RWPE2 (cell line): ENCODE results near the gene FER.

Experiments
- ATAC-seq: fragments of 200-7000 bp; cut with Tn5 transposase; 3 replicates; pipeline ENCODE4 v1.9.1; 2021; ENCODE audit warnings: low read depth
- DNase-seq: peaks from one replicate; pipeline ENCODE4 v3.0.0-alpha.2; 2020; ENCODE audit warnings: low spot score
- H3K27ac ChIP-seq: fragments of 450-650 bp; 2 replicates; pipeline ENCODE4 v1.5.1; 2017; ENCODE audit warnings: mild to moderate bottlenecking; ENCODE audit not compliant: poor library complexity, severe bottlenecking
- H3K27me3 ChIP-seq: fragments of 250-450 bp; sonication (Bioruptor Pico); 2 replicates; pipeline ENCODE4 v1.5.1; 2021; ENCODE audit warnings: mild to moderate bottlenecking, moderate library complexity; ENCODE audit not compliant: insufficient read depth, poor library complexity, severe bottlenecking
- H3K36me3 ChIP-seq: fragments of 250-450 bp; sonication (Bioruptor Pico); 2 replicates; pipeline ENCODE4 v1.5.1; 2020; ENCODE audit warnings: low read depth, mild to moderate bottlenecking, moderate library complexity
- H3K4me1 ChIP-seq: fragments of 250-450 bp; sonication (Bioruptor Pico); 2 replicates; pipeline ENCODE4 v1.5.1; 2021; ENCODE audit warnings: mild to moderate bottlenecking, moderate library complexity; ENCODE audit not compliant: insufficient read depth, poor library complexity, severe bottlenecking
- H3K4me3 ChIP-seq: fragments of 250-450 bp; sonication (Bioruptor Pico); 2 replicates; pipeline ENCODE4 v1.5.1; 2021; ENCODE audit warnings: mild to moderate bottlenecking, moderate library complexity; ENCODE audit not compliant: severe bottlenecking
- H3K9me3 ChIP-seq: fragments of 250-450 bp; sonication (Bioruptor Pico); 2 replicates; pipeline ENCODE4 v1.5.1; 2021; ENCODE audit warnings: mild to moderate bottlenecking, moderate library complexity; ENCODE audit not compliant: severe bottlenecking
- CTCF ChIP-seq: fragments of 450-650 bp; IDR thresholded peaks from one replicate; pipeline ENCODE4 v1.5.1; 2017; ENCODE audit warnings: mild to moderate bottlenecking, moderate library complexity; ENCODE audit not compliant: poor library complexity, severe bottlenecking

Gene FER

GRCh38 chr5:109218818-109219217 lies 471.1 kb downstream of the FER start:
- ATAC-seq (no peak), DNase-seq (no peak)
- Histone ChIP-seq H3K27ac (no peak overlapping the region), H3K4me1 (no peaks in the 10 kb centered on the region), H3K36me3 (no peaks in the 10 kb centered on the region), H3K4me3 (no peak overlapping the region), H3K9me3 (no peaks in the 10 kb centered on the region), H3K27me3 (no peaks in the 10 kb centered on the region)
- TF ChIP-seq CTCF, result no peak

GRCh38 chr5:109223531-109223930 lies 475.8 kb downstream of the FER start:
- TF ChIP-seq CTCF, result no peak
- Histone ChIP-seq H3K27me3 (no peaks in the 10 kb centered on the region), H3K36me3 (no peaks in the 10 kb centered on the region), H3K4me3 (no peak overlapping the region), H3K9me3 (no peaks in the 10 kb centered on the region), H3K27ac (no peak overlapping the region), H3K4me1 (no peaks in the 10 kb centered on the region)
- no peak for ATAC-seq
- no peak for DNase-seq

- H3K9me3 ChIP-seq, result no peaks in the 10 kb centered on the region
- no peak for TF ChIP-seq CTCF
- DNase-seq, result no peak
- H3K27me3 ChIP-seq, result no peaks in the 10 kb centered on the region
- no peak overlapping the region for H3K4me3 ChIP-seq
- no peaks in the 10 kb centered on the region for H3K4me1 ChIP-seq
- H3K36me3 ChIP-seq, result no peaks in the 10 kb centered on the region
- no peak overlapping the region for H3K27ac ChIP-seq
- no peak for ATAC-seq
Observed at GRCh38 chr5:109224276-109224882, 476.7 kb downstream of the FER start.

- H3K9me3 ChIP-seq, result no peaks in the 10 kb centered on the region
- no peak for ATAC-seq
Observed at GRCh38 chr5:109225716-109226625, 478.3 kb downstream of the FER start.

More at GRCh38 chr5:109225716-109226625, 478.3 kb downstream of the FER start:
- H3K27ac ChIP-seq, result no peak overlapping the region
- TF ChIP-seq CTCF, result no peak
- no peaks in the 10 kb centered on the region for H3K36me3 ChIP-seq
- no peaks in the 10 kb centered on the region for H3K27me3 ChIP-seq
- no peak overlapping the region for H3K4me3 ChIP-seq
- no peak for DNase-seq
- no peaks in the 10 kb centered on the region for H3K4me1 ChIP-seq
